HG03095 (cell line): Measurements from ENCODE around the gene DMD.

Source experiments
- ATAC-seq: cut with Tn5 transposase; IDR thresholded peaks from one replicate; pipeline ENCODE4 v1.9.1; 2021; ENCODE audit warnings: moderate library complexity; ENCODE audit not compliant: unreplicated experiment

DMD gene

GRCh38 chrX:33045245-33045644 is 166.1 kb downstream of the DMD start:
- ATAC-seq = no peak

DNA sequence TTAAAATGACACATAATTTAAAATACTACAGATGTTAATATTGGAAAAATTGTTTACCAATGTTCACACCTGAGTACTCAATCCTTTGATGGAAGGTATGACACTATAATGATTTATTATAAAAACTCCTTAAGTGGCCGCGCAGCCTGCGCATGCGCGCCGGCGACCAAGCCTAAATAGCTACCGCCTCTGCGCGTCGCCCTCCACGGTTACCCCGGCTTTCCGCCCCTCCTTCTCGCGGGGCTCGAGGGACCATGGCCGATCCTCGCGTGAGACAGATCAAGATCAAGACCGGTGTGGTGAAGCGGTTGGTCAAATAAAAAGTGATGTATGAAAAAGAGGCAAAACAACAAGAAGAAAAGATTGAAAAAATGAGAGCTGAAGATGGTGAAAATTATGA is 170.2 kb downstream of the DMD start:
- no peak for ATAC-seq

GRCh38 chrX:33032700-33033099 is 178.6 kb downstream of the DMD start:
- ATAC-seq = no peak

GRCh38 chrX:33014949-33015348 is 196.4 kb downstream of the DMD start:
- no peak for ATAC-seq

GRCh38 chrX:33014086-33014485 is 197.3 kb downstream of the DMD start:
- no peak for ATAC-seq

DNA sequence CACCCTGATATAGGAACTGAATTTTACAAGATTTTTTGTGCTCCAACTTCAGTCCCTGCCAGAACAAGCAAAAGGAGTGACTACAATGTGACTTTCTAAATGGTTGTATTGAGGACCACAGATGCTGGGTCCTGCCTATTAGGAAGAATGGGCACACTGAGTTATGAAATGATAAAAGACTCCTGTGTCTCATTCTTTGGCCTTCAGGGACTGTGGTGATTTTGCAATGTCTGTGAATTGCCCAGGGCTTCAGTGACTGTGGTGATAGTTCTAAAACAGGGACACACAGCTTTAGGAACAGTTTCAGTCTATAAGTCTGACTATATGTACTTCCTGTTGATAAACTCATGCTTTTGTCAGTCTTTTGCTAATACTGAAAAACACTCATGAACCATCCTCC is 210.2 kb downstream of the DMD start:
- ATAC-seq = no peak

- no peak for ATAC-seq
Observed at GRCh38 chrX:32998776-32999175, 212.6 kb downstream of the DMD start.

DNA sequence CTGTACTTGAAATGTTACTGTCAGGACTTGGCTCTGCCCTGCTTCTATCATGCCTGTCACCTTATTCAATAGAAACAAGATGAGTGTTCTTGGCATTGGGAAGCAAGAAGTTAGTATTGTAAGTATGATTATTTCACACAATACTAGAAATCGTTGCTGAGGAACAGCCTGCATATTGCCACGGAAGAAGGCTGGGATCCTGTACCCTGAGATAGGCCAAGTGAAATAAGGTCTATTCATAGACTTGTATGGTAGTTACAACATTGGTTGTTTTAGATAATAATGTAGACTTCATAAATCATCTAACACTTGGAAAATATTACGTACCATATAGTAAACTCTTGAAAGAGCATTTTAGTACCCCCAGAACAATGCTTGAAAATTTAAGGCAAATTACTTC is 215.9 kb downstream of the DMD start:
- no peak for ATAC-seq

- no peak for ATAC-seq
Observed at GRCh38 chrX:32987142-32987541, 224.2 kb downstream of the DMD start.

DNA sequence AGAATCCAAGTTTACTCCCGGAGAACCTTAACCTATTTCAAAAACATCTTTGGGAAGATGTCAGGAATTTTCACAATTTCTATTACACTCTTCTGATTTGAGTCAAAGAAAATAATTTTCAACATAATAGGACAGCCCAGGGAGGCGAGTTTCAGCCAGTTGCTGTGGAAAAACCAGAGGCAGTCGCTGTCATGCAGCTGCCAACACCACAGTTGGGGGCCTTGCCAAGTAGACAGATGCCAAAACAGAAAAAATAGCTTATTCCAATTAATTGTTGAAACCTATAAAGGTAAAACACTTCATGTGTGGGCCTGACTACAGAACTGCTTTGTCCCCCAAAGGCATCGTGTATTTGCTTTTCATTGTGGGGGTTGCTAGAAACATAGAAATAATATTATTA is 225.8 kb downstream of the DMD start:
- no peak for ATAC-seq

DNA sequence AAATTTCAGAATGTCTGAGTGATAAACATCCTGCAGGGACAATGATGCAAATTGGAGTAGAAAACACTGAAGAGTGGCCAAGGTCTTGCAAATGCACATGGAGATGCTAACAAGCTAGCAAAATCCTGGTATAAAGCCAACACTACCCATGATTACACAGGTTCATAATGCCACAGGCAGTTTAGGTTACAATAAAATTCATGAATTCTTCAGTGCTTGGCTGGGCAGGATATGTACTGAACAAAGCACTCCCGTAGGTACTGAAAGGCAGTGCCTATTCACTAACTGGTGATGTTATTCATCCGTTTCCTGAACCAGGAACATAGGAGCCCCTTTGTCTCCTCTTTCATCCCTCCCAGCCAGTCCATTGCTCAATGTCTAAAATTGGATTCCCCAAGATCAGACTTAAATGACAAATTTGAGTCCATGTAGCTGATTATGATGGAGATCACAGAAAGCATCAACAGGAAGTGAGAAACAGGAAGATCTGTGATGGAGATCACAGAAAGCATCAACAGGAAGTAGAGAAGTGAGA is 244.5 kb downstream of the DMD start:
- no peak for ATAC-seq

GRCh38 chrX:32954125-32954524 is 257.2 kb downstream of the DMD start:
- no peak for ATAC-seq

- no peak for ATAC-seq
Observed at GRCh38 chrX:32948130-32948529, 263.2 kb downstream of the DMD start.

DNA sequence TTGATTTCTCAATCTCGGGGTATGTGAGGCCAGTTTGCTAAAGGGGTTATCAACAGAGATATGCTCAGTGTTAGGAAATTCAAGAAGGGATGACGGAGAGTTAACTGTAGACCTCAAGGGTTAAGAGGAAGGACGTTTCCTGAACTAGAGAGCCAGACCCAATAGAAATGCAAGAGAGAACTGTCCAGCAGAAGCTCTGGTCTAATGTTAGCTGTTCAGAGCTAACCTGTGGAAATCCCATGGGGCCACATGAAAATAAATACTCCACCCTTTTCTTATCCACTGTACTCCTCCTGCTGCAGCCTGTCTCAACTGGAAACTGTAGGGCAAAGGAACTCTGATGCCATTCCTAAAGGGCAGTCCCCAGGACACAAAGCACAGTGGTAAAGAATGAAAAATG is 274.3 kb downstream of the DMD start:
- ATAC-seq = no peak

- ATAC-seq = no peak
Observed at GRCh38 chrX:32933548-32933947, 277.8 kb downstream of the DMD start.

GRCh38 chrX:32929040-32929439 is 282.3 kb downstream of the DMD start:
- ATAC-seq = no peak

DNA sequence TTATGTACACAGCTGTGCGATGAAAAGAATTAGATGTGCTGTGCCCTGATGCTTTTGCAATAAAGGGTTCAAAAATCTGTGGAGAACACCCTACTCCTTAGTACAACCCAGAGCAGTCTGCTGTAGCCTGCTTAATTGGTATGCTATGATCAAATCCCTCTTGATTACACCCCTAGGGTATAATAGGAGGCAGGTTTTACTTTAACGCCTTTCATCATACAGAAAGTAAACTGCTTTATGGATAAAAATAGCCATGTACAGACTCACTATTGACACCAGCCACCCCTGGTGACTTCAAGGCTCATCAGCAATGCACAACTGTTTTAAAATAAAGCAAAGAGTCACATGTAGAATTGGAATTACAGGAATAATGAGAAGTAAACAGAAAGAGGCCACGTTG is 315.3 kb downstream of the DMD start:
- no peak for ATAC-seq

GRCh38 chrX:32894679-32895078 is 316.7 kb downstream of the DMD start:
- ATAC-seq = no peak

DNA sequence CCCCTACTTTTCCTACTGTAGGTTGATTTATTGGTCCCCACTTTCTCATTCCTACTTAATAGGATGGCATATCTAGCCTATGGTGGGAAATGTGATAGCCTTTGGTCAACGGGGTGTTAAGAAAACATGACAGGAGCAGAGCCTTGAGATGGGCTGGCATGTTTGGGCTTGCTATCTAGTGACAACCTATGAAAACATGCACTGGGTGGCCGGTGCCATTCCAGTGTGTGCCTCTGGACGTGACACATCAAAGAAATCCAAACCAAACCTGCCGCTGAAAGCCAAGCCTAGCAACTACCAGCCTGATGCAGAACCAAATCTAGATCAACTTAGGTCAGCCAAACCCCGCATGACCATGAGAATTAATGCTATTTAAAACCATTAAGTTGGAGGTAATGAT is 317.6 kb downstream of the DMD start:
- ATAC-seq = no peak

DNA sequence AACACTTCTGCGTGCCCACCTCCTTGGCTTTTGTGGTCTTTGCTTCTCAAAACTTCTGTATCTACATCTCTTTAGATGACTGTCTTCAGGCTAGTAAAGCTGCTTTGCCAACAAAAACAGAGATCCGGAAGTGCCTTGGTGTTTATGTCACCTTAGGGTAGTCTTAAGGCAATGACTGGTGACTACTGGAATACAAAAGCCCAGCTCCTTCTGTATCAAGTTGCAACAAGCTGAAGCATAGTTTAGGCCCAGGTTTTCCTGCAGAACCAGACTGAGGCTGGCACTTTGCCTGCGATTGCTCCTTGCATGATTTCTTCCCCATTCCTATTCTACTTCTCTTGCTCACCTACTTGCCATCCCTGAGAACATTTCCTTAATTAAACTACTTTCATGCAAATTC is 333.8 kb downstream of the DMD start:
- no peak for ATAC-seq

DNA sequence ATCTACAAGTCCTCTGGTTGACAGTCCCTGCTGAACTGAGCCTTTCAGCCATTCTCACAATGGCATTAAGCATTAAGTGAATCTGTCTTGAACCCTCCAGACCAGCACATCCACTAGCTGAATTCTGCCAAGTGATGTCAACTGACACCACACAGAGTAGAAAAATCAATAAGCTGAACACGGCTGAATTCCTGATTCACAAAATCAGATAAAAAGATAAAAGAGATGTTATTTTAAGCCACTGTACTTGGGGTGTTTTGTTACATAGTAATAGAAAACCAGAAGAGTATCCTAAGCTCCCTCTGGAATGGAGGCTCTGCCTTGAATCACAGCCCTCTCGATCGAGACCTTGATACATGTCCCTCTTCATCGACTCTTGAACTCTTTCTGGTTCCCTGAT is 336.5 kb downstream of the DMD start:
- no peak for ATAC-seq

DNA sequence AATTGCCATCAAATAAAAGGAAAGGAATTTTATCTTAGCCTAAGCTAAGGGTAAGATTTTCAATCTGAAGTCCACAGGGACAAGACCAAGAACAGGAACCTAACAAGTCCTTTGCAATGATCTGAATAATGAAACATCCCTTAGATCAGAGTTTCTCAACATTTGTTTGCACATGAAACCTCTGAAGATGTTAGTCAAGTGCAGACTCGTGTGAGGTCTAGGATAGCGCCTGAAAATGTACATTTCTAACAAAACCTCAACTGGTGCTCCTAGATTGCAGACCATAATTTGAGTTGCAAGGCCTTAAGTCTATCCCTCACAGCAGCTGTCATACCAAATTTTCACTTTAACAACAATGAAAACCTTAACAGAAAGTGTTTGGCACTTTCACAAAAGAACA is 337.6 kb downstream of the DMD start:
- ATAC-seq = no peak

DNA sequence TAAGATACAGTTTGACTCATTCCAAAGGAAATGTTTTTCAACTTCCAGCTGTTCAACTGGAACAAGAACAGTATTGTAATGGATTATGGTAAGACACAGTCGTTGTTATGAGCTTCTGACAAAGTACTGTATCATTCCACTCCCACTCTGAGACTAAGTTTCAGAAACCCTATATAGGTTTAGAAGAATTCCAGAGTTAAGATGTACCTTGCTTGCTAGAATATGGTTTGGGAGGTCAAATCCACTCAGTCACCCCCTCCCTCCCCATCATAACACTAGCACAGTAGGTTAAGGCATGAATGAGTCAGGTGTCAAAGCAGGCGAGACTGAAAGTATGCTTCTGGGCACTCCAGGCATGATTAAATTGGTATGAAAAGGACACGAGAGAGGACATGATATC is 339.7 kb downstream of the DMD start:
- no peak for ATAC-seq

DNA sequence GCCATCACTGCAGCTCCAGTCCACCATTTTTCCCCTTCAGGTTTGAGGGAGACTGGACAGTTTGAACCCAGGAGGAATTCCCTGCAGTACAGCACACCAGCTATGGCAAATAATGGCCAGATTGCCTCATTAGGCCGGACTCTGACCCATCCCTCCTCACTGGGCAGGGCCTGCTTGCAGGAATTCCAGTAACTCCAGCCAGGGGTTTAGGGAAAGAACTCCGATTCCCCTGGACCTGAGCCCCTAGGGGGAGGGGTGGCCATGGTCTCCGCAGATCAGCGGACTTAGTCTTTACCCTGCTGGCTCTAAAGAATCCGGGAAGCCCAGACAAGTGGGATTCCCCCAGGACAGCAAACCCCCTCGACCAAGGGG is 342.8 kb downstream of the DMD start:
- ATAC-seq = no peak
